ENCODE measurements around the gene MYH10. TPM values are rescaled to one million over a fixed set of nuclear protein-coding genes. Genes with fewer than 3 reads are reported as not detected.

The MYH10 gene
- total RNA-seq, 1 donor from 2014 or later, result 244 TPM

DNA sequence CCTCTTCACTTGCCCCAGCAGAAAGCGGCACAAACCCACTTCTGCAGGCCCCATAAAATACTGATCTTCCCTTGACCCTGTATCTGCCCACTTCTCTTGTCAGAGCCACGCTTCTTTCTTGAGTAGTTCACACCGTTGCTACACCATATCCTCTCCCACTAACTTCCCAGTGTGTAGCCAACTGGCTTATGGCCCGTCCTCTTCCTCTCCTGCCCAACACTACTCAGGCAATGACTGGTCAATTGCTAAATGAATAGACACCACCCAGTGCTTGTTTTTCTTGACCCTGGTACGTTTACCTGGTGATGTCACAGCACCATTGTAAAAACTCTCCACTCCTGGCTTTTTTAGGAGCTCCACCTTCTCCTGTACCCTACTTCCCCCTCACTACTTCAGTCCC, 107.9 kb downstream of the MYH10 start:
- Mint-ChIP-seq H3K36me3 (ENCODE audit: insufficient read depth) (peaks cover 19% of the 10 kb centered on the region), H3K27ac (no peak overlapping the region), H3K4me3 (ENCODE audit: low read depth) (no peak overlapping the region), H3K4me1 (ENCODE audit: low read depth) (no peaks in the 10 kb centered on the region), H3K9me3 (ENCODE audit: low read depth) (no peaks in the 10 kb centered on the region), H3K27me3 (no peaks in the 10 kb centered on the region)
- TF ChIP-seq CTCF (IDR thresholded peaks at IDR 0.05; ENCODE audit: unreplicated experiment), result no peak
- DNase-seq (ENCODE audit: low spot score, unreplicated experiment), result no peak

DNA sequence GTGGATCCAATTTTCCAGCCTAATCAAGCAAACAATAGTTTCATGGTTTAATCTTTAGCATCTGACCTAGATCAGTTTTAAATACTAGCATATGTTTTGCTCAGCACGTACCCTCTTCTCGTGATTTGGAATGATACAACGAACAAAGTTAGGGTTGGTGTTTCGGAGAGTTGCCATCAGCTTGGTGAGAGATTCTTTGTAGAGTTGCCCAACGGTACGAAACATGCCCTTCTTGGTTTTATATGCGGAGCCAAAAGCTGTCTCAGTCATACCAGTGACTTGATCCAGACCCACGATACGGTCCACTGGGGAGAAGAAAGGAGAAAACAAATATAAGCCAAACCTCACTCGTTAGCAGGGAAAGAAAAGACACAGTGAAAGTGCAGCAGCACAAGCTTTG, 109.5 kb downstream of the MYH10 start:
- Mint-ChIP-seq H3K9me3 (ENCODE audit: low read depth) (no peaks in the 10 kb centered on the region), H3K36me3 (ENCODE audit: insufficient read depth) (peaks cover 28% of the 10 kb centered on the region), H3K27me3 (no peaks in the 10 kb centered on the region), H3K4me1 (ENCODE audit: low read depth) (no peaks in the 10 kb centered on the region), H3K27ac (no peak overlapping the region), H3K4me3 (ENCODE audit: low read depth) (no peak overlapping the region)
- DNase-seq (ENCODE audit: low spot score, unreplicated experiment), result no peak
- TF ChIP-seq CTCF (IDR thresholded peaks at IDR 0.05; ENCODE audit: unreplicated experiment), result no peak

- H3K4me1 Mint-ChIP-seq (ENCODE audit: low read depth), result no peaks in the 10 kb centered on the region
- peak overlapping the region; percentile 1 for H3K27ac Mint-ChIP-seq
- H3K27me3 Mint-ChIP-seq, result no peaks in the 10 kb centered on the region
- no peak for DNase-seq (ENCODE audit: low spot score, unreplicated experiment)
- TF ChIP-seq CTCF (IDR thresholded peaks at IDR 0.05; ENCODE audit: unreplicated experiment), result no peak
- no peak overlapping the region for H3K4me3 Mint-ChIP-seq (ENCODE audit: low read depth)
- H3K9me3 Mint-ChIP-seq (ENCODE audit: low read depth), result no peaks in the 10 kb centered on the region
- peaks cover 39% of the 10 kb centered on the region for H3K36me3 Mint-ChIP-seq (ENCODE audit: insufficient read depth)
Observed at GRCh38 chr17:8518850-8519249, 111.7 kb downstream of the MYH10 start.

- TF ChIP-seq CTCF (IDR thresholded peaks at IDR 0.05; ENCODE audit: unreplicated experiment), result no peak
- no peak overlapping the region for H3K4me3 Mint-ChIP-seq (ENCODE audit: low read depth)
- H3K27ac Mint-ChIP-seq, result no peak overlapping the region
- H3K36me3 Mint-ChIP-seq (ENCODE audit: insufficient read depth), result peaks cover 42% of the 10 kb centered on the region
- H3K27me3 Mint-ChIP-seq, result no peaks in the 10 kb centered on the region
- no peaks in the 10 kb centered on the region for H3K4me1 Mint-ChIP-seq (ENCODE audit: low read depth)
- DNase-seq (ENCODE audit: low spot score, unreplicated experiment), result no peak
- H3K9me3 Mint-ChIP-seq (ENCODE audit: low read depth), result no peaks in the 10 kb centered on the region
Observed at GRCh38 chr17:8518326-8518725, 112.2 kb downstream of the MYH10 start.

GRCh38 chr17:8514801-8515200, 115.7 kb downstream of the MYH10 start:
- DNase-seq (ENCODE audit: low spot score, unreplicated experiment), result no peak
- Mint-ChIP-seq H3K4me1 (ENCODE audit: low read depth) (no peaks in the 10 kb centered on the region), H3K4me3 (ENCODE audit: low read depth) (no peak overlapping the region), H3K9me3 (ENCODE audit: low read depth) (no peaks in the 10 kb centered on the region), H3K27ac (no peak overlapping the region), H3K36me3 (ENCODE audit: insufficient read depth) (peaks cover 46% of the 10 kb centered on the region), H3K27me3 (no peaks in the 10 kb centered on the region)
- no peak for TF ChIP-seq CTCF (IDR thresholded peaks at IDR 0.05; ENCODE audit: unreplicated experiment)
